Activated CD8-positive, alpha-beta T cell treated with anti-CD3 and anti-CD28 coated beads for 36 hours (primary cell): ENCODE data around the gene YY1. TPM values are rescaled to one million over a fixed set of nuclear protein-coding genes. Genes with fewer than 3 reads are reported as not detected.
A peak's percentile ranks its signal among the peaks of the same experiment; 100 is the strongest.

Experiments used
- ATAC-seq: fragments of 200-7000 bp; cut with Tn5 transposase; one replicate; pipeline ENCODE4 v1.10.0; 2021; ENCODE audit warnings: mild to moderate bottlenecking, moderate library complexity
- CTCF ChIA-PET: fragments of 350-600 bp; sonication (Branson Sonifier 250); formaldehyde crosslinking; loops from one replicate; lab custom pipeline; 2021; ENCODE audit warnings: antibody characterized with exemption; lab: Charles Lee
- POLR2A ChIA-PET: fragments of 350-600 bp; sonication (Branson Sonifier 250); formaldehyde crosslinking; loops from one replicate; lab custom pipeline; 2021; ENCODE audit warnings: antibody characterized with exemption; lab: Charles Lee
- DNase-seq: peaks from one replicate; pipeline ENCODE4 v3.0.0-alpha.2; 2020
- H3K27ac Mint-ChIP-seq: one replicate; pipeline ENCODE4 v1.8.0; 2021; ENCODE audit warnings: mild to moderate bottlenecking, mixed read lengths
- H3K27me3 Mint-ChIP-seq: one replicate; pipeline ENCODE4 v1.8.0; 2021; ENCODE audit warnings: mixed read lengths
- H3K36me3 Mint-ChIP-seq: one replicate; pipeline ENCODE4 v1.8.0; 2021; ENCODE audit warnings: low read depth, mixed read lengths
- H3K4me1 Mint-ChIP-seq: one replicate; pipeline ENCODE4 v1.8.0; 2021; ENCODE audit warnings: low read depth, mixed read lengths
- H3K4me3 Mint-ChIP-seq: one replicate; pipeline ENCODE4 v1.8.0; 2021; ENCODE audit warnings: mild to moderate bottlenecking, moderate library complexity, mixed read lengths
- H3K9me3 Mint-ChIP-seq: one replicate; pipeline ENCODE4 v1.8.0; 2021; ENCODE audit warnings: mixed read lengths
- intact Hi-C: fragments of 100-400 bp; cut with micrococcal nuclease; formaldehyde crosslinking; loops from one replicate; pipeline ENCODE4 v1.10.0; 2022
- total RNA-seq, 2 experiments: library from RNA; stranded (reverse); gene quantifications; one replicate each; pipeline ENCODE4 v1.2.3, GENCODE V29; 2021
- TF ChIP-seq, protein P1 (sequence below): fragments of 200-600 bp; IDR thresholded peaks from one replicate; pipeline ENCODE4 v1.8.0; 2022; ENCODE audit warnings: antibody characterized with exemption, mild to moderate bottlenecking

YY1 gene
- total RNA-seq, 2 experiments from 2014 or later, result 105 TPM

DNA sequence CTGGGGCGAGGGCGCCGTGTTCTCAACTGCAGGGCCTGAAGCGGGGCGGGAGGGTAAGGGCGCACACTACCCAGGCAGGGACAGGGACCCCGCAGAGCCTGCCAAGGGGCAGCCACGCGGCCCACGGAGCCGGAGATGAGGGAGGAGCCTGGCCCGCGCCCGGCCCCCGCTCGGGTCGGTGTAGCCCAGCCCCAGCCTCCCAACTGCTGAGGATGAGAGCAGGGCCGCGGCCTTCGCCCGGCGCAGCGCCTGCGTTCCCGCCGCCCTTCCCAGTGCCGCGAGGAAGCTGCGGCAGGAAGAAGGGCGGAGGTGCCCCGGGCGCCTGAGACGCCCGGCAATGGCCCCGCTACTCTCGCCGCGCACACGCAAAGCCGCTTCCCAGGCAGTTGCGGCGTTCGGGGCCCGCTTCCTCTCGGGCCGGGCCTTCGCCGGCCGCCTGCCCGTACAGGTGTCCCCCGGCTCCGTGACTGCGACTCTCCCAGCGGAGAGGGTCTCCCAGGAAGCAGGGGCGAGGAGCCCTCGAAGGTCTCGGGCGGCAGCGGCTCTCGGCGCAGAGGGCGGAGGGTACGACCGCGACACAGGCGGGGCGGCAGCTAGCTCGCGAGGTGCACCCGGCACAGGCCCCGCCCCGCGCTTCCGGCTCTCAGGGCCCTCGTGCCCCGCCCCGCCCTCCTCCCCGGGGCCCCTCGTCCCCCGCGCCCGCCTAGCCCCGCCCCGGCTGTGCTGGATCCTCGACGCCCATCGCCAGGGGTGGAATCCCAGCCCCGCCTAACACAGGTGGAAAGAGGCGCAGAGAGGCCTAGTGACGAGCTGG, 24.8 kb upstream of the YY1 start:
- peak; percentile 95 for ATAC-seq
- intact Hi-C loops, result no loop called here
- CTCF ChIA-PET, result interaction anchor here (1.1 to 6.7 kb wide), 6 partner anchors 10 to 71 kb away, joined by 3 to 37 read pairs (median 6); no protein-coding TSS in a partner anchor
- Mint-ChIP-seq H3K36me3 (no peaks in the 10 kb centered on the region), H3K4me3 (peak overlapping the region; percentile 83), H3K27me3 (no peaks in the 10 kb centered on the region), H3K27ac (peak overlapping the region; percentile 91), H3K9me3 (no peaks in the 10 kb centered on the region), H3K4me1 (peaks cover 23% of the 10 kb centered on the region)
- peak; percentile 95 for DNase-seq
- POLR2A ChIA-PET, result interaction anchor here (0.8 to 5.4 kb wide), 14 partner anchors 8 to 161 kb away, joined by 3 to 51 read pairs (median 4); partner anchors contain the start of gene EVL
- TF ChIP-seq, protein P1, sequence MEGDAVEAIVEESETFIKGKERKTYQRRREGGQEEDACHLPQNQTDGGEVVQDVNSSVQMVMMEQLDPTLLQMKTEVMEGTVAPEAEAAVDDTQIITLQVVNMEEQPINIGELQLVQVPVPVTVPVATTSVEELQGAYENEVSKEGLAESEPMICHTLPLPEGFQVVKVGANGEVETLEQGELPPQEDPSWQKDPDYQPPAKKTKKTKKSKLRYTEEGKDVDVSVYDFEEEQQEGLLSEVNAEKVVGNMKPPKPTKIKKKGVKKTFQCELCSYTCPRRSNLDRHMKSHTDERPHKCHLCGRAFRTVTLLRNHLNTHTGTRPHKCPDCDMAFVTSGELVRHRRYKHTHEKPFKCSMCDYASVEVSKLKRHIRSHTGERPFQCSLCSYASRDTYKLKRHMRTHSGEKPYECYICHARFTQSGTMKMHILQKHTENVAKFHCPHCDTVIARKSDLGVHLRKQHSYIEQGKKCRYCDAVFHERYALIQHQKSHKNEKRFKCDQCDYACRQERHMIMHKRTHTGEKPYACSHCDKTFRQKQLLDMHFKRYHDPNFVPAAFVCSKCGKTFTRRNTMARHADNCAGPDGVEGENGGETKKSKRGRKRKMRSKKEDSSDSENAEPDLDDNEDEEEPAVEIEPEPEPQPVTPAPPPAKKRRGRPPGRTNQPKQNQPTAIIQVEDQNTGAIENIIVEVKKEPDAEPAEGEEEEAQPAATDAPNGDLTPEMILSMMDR, result no peak

DNA sequence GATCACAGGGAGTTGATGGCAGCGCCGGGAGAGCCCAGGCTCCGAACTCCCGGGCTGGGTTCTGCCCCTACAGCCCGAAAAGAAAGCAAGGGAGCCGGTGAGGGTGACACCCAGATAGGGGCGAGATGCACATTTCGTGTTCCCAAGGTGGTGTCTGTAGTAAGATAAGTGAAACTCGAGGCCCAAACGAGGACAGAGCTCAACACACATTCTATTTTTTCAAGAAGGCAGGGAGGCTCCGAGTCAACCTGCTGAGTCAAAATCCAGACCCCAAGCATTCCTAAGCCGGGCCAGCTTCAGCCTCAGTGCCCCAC, 24.2 kb upstream of the YY1 start:
- H3K27me3 Mint-ChIP-seq, result no peaks in the 10 kb centered on the region
- no peak for ATAC-seq
- no peak for DNase-seq
- H3K9me3 Mint-ChIP-seq, result no peaks in the 10 kb centered on the region
- intact Hi-C loops, result no loop called here
- CTCF ChIA-PET, result interaction anchor here (1.1 to 6.7 kb wide), 6 partner anchors 9 to 71 kb away, joined by 3 to 37 read pairs (median 6); no protein-coding TSS in a partner anchor
- POLR2A ChIA-PET, result interaction anchor here (0.8 to 5.4 kb wide), 13 partner anchors 8 to 161 kb away, joined by 3 to 51 read pairs (median 4); partner anchors contain the start of gene EVL
- TF ChIP-seq, protein P1, result no peak
- H3K4me3 Mint-ChIP-seq, result peak overlapping the region; percentile 83
- H3K4me1 Mint-ChIP-seq, result peaks cover 23% of the 10 kb centered on the region
- H3K27ac Mint-ChIP-seq, result peak overlapping the region; percentile 90
- H3K36me3 Mint-ChIP-seq, result no peaks in the 10 kb centered on the region

GRCh38 chr14:100215330-100215885, 23.5 kb upstream of the YY1 start:
- Mint-ChIP-seq H3K27ac (peak overlapping the region; percentile 90), H3K36me3 (no peaks in the 10 kb centered on the region), H3K9me3 (no peaks in the 10 kb centered on the region), H3K4me1 (peaks cover 23% of the 10 kb centered on the region), H3K4me3 (peak overlapping the region; percentile 83), H3K27me3 (no peaks in the 10 kb centered on the region)
- TF ChIP-seq, protein P1, result no peak
- no peak for DNase-seq
- ChIA-PET CTCF (interaction anchor here (1.1 to 6.7 kb wide), 6 partner anchors 8 to 46 kb away, joined by 3 to 37 read pairs (median 6); no protein-coding TSS in a partner anchor), POLR2A (interaction anchor here (1.0 to 5.4 kb wide), 9 partner anchors 8 to 150 kb away, joined by 3 to 51 read pairs (median 4); partner anchors contain the start of gene EVL)
- intact Hi-C loops, result no loop called here
- no peak for ATAC-seq

GRCh38 chr14:100219126-100219785, 19.7 kb upstream of the YY1 start:
- ChIA-PET CTCF (interaction anchor here (1.1 to 2.5 kb wide), 5 partner anchors 9 to 27 kb away, joined by 3 to 11 read pairs (median 7); no protein-coding TSS in a partner anchor), POLR2A (interaction anchor here (1.0 to 4.0 kb wide), 4 partner anchors 9 to 18 kb away, joined by 3 to 21 read pairs (median 5); no protein-coding TSS in a partner anchor)
- intact Hi-C loops, result no loop called here
- no peak for ATAC-seq
- H3K4me3 Mint-ChIP-seq, result no peak overlapping the region
- peaks cover 10% of the 10 kb centered on the region for H3K4me1 Mint-ChIP-seq
- H3K9me3 Mint-ChIP-seq, result no peaks in the 10 kb centered on the region
- TF ChIP-seq, protein P1, result no peak
- no peak overlapping the region for H3K27ac Mint-ChIP-seq
- DNase-seq, result no peak
- H3K36me3 Mint-ChIP-seq, result no peaks in the 10 kb centered on the region
- no peaks in the 10 kb centered on the region for H3K27me3 Mint-ChIP-seq
